NCI-H82 (cell line): ENCODE data around the gene TMEM114.

Experiments used
- DNase-seq: peaks from one replicate; lab custom pipeline; 2025; lab: John Stamatoyannopoulos, UW

The TMEM114 gene

DNA sequence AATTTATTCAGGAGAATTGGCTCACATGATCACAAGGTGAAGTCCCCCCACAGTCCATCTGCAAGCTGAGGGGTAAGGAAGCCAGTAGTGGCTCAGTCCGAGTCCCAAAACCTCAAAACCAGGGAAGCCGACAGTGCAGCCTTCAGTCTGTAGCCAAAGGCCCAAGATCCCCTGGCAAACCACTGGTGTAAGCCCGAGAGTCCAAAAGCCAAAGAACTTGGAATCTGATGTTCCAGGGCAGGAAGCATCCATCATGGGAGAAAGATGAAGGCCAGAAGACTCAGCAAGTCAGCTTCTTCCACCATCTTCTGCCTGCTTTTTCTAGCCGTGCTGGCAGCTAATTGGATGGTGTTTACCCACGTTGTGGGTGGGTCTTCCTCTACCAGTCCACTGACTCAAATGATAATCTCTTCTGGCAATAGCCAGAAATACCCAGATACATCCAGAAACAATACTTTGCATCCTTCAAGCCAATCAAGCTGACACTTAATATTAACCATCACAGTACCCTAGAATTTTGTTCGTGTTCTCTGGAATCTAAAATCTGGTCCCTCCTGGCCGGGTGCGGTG is 40.4 kb downstream of the TMEM114 start:
- no peak for DNase-seq

DNA sequence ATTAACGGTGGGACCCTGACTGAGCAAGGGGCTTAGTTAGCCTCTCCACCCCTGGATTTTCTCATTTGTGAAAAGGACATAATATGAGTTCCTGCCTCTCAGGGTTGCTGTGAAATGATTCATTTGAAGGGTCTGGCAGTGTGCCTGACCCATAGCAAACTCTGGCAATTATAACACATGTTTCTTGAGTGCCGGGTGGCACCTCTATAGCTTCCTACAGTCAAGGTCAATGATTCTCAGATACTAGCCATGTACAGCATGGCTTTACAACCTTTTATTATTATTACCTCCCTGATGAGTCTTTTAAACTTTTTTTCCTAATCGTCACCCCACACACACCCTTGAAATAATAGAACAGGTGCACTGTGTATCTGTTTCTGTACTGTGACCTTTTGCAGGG is 42.1 kb downstream of the TMEM114 start:
- DNase-seq = no peak

DNA sequence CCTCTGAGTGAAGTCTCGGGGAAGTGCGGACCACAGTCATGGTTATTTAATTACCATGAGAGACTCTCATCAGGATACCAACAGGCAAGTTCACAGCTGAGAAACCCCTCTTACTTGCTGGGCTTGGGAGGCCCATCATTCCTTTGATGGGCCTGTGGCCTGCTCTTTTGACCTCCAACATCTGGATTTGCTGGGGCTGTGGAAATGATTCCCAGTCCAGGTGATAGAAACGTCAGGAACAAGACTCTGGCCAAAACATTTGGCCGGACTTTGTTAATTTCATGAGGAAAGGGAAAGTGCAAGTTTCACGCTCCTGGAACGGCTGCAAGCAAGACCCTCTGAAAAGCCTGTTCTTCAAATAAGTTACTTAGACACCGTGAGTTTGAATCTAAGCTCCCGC is 42.5 kb downstream of the TMEM114 start:
- no peak for DNase-seq

DNA sequence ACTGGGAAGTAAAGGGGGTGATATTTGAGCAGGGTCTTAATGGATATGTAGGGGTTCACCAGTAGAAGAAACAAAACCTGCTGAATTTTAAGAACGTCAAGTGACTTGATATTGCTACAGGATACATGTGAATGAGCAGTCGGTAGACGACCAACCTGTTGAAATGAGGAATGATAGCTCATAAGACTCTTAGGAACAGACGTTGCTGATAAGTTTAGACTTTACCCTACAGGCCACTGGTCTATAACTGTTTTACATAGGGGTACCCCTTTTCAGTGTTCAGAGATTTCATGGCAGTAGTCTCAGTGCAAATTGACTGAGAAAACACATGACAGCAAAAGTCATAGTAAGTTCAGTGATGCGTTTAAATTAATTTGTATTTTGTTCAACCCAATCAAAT is 45.9 kb downstream of the TMEM114 start:
- no peak for DNase-seq

DNA sequence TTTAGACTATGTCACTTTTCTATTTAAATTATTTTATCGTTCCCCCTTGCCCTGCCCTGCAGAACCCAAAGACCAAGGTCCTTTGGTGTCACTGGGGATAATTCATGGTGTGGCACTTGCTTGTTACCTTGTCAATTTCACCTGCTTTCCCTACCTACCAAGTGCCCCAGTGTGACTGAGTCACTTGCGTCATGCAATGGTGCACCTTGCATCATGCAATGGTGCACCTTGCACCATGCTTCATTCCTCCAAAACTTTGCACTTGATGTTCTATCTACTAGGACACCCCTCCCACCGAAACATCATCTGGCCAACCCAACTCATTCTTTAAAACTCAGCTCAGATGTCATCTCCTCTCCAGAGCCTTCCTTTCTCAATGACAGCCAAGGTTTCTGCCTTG is 47.1 kb downstream of the TMEM114 start:
- DNase-seq = no peak

DNA sequence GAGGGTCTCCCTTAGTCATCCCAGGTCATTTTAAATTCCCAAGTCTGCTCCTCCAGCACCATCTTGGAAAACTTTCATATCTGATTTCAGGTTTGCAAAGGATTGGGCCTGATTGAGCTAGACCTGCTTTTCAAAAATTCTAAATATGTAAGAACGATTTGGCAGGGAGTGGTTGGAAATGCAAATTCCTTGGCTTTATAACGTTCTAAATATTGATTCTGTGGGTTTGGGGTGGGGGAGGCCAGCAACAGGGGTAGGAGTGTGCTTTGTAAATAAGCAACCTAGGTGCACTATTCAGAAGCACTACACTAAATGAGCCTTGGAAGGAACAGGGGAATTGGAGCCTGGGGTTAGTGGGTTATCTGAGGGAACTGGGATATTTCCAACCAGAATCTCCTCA is 47.9 kb downstream of the TMEM114 start:
- no peak for DNase-seq

DNA sequence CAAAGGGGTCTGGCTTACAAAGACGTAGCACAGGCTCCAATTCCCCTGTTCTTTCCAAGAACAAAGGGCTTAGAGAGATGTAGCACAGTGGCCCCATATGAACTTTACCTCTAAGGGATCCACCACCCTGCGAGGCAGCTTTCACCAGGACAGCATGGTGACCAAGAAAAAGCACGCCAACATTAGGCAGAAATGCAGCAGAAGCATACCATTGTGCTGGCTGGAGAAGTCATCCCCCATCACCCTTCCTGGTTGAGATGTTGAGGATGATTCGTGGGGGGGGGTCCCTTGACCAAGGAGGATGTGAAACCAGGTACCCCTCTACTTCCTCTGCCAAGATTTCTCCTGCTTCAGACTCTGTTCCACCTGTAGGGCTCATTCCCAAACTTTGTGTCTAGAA is 48.4 kb downstream of the TMEM114 start:
- DNase-seq = no peak

DNA sequence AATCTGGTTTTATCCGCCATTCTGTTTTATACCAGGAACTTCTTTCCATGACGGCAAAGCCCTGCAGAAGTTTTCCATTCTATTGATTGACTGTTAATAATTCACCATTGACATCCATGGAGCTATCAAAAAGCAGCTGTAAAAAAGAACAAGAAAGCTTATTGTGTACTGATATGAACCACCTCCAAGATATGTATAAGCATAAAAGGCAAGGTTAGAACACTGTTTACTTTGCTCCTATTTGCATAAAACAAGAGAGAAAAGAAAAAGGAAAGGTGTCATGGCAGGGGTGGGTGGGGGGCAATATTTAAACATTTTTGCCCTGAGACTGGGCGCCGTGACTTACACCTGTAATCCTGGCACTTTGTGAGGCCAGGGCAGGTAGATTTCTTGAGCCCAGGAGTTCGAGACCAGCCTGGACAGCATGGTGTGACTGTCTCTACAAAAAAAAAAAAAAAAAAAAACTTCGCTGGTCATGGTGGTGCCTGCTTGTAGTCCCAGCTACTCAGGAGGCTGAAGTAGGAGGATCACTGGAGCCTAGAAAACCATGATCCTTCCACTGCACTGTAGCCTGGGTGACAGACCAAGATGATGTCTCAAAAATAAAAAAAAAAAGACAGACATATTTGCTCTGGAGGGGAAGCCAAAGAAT is 52.5 kb downstream of the TMEM114 start:
- DNase-seq = no peak

DNA sequence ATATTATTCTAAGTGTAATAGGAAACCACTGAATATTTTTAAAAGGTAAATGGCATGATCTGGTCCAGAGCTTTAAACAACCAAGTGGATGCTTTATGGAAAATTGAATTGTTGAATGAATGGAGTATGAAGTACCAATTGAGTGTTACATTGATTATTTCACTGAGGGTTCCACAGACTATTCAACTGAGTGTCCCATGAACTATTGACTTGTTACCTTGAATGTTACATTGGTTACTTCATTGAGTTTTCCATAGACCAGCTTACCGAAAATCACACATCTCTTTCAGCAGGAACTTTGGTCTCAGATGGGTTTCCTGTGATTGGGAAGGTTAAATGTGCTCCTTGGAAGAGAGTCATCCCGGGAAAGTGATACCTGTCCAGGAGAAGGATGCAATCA is 56.8 kb downstream of the TMEM114 start:
- no peak for DNase-seq

DNA sequence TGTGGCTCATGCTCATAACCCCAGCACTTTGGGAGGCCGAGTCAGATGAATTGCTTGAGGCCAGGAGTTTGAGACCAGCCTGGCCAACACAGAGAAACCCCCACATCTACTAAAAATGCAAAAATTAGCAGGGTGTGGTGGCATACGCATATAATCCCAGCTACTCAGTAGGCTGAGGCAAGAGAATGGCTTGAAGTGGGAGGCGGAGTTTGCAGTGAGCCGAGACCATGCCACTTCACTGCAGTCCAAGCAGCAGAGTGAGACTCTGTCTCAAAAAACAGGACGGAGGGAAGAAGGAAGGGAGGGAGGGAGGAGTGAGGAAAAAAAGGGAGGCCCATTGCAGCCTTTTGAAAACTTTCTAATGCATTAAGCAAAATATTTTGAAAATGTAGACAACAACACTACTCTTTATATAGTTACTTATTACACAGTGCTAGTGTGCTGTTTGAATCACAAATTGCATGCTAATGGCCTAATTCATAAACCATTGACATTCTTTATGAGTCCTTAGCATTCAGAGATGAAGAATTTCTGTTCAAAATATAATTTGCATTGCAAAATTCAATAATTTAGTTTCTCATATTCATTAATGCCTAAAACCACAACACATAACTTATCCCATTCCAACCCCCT is 59.4 kb downstream of the TMEM114 start:
- no peak for DNase-seq

DNA sequence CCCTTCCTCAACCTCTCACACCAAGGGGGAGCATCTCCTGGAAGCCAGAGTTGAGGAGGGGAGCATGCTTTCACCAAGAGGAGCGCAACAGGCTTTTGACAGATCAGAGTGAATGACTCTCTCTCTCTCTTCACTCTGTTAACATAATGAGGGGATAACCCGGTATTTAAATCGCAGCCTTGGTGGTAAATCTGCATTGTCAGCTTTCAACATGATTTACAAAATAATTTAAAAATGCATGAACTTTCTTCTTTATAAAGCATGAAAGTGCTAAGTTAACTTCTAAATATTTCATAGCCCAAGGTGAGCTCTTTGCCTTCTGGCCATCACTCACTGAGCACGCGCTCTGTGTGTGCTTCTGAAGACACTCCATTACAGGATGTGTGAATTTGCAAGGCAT is 61.8 kb downstream of the TMEM114 start:
- DNase-seq = no peak

DNA sequence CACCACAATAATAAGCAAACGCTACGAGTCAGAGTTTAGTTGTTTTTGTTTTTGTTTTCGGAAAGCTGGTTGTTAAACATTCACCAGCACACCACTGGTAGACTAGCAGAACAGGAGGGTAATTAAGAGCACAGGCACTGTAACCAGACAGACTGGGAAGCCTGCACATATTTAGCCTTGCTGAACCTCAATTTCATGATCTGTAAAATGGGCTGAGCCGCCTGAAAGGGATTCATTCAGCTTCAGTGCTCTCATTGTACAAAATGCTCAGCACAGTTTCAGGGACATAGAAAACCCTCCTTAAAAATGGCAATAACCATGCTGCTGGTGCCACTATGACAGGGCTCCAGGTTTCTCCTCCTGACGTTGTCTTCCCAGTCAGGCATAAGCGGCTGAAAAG is 66.4 kb downstream of the TMEM114 start:
- no peak for DNase-seq

DNA sequence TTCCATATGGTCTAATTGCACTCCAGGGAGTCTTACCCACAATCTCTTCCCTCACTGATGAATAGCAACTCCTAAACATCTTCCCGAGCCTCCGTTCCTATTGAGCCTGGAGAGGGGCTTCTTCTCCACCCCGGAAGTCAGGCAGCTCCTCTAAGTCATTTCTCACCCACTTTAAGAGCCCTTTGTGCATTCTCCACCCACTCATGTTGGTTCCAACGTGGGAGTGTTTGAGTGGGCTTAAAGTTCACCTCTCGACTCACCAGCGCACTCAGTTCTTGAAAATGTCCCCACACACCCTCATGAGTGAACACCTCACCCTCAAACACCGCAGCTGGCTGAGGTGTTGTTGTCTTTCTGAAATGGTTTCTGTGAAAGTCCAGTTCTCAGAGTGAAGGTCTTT is 67.6 kb downstream of the TMEM114 start:
- no peak for DNase-seq

DNA sequence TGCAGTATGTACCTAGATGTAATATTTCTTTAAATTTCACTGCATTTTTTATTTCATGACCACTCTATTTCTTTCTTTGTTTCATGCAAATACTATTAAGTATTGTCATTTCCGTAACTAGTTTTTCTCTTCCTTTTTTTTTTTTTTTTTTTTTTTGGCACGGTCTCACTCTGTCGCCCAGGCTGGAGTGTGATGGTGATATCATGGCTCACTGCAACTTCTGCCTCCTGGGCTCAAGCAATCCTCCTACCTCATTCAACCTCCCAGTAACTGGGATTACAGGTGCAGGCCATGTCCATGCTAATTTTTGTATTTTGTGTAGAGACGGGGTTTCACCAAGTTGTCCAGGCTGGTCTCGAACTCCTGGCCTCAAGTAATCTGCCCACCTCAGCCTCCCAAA is 70.7 kb downstream of the TMEM114 start:
- no peak for DNase-seq
